GM12891 (cell line): Measurements from ENCODE around the gene CACNG4.

ENCODE experiments used
- PAX5 ChIP-seq: IDR thresholded peaks from 2 replicates; pipeline ENCODE4 v1.6.1; 2011; ENCODE audit warnings: low read length, moderate library complexity, mild to moderate bottlenecking; ENCODE audit not compliant: insufficient read depth, severe bottlenecking
- POLR2A ChIP-seq: IDR thresholded peaks from 2 replicates; pipeline ENCODE4 v1.6.1; 2011; ENCODE audit warnings: low read depth, low read length, control low read depth
- POLR2AphosphoS5 ChIP-seq: IDR thresholded peaks from 2 replicates; pipeline ENCODE4 v1.6.1; 2011; ENCODE audit warnings: low read depth, low read length, control low read depth
- POU2F2 ChIP-seq: IDR thresholded peaks from 2 replicates; pipeline ENCODE4 v1.6.1; 2011; ENCODE audit warnings: low read depth, mild to moderate bottlenecking, control low read depth, low read length, moderate library complexity
- SPI1 ChIP-seq: IDR thresholded peaks from 2 replicates; pipeline ENCODE4 v1.6.1; 2011; ENCODE audit warnings: low read depth, low read length, control low read depth
- TAF1 ChIP-seq: IDR thresholded peaks from 2 replicates; pipeline ENCODE4 v1.6.1; 2011; ENCODE audit warnings: low read depth, low read length, control low read depth

- TF ChIP-seq POLR2A (no peak), POU2F2 (no peak), TAF1 (no peak), POLR2AphosphoS5 (no peak), SPI1 (no peak), PAX5 (no peak)
These were observed 16.4 kb downstream of the CACNG4 start for GRCh38 chr17:66980896-66981295.
